HG03469 (cell line): Measurements from ENCODE around the gene PUS7.
"Not testable (repeated sequence)": the region's sequence is repeated elsewhere in the genome, so short reads cannot be mapped to it uniquely, and the experiment has no call there.

Source experiments
- ATAC-seq: cut with Tn5 transposase; IDR thresholded peaks from one replicate; pipeline ENCODE4 v1.9.1; 2021; ENCODE audit warnings: mild to moderate bottlenecking, moderate library complexity, moderate number of reproducible peaks; ENCODE audit not compliant: unreplicated experiment

Gene PUS7

GRCh38 chr7:105450177-105450861 is 71.8 kb downstream of the PUS7 start:
- no peak for ATAC-seq

DNA sequence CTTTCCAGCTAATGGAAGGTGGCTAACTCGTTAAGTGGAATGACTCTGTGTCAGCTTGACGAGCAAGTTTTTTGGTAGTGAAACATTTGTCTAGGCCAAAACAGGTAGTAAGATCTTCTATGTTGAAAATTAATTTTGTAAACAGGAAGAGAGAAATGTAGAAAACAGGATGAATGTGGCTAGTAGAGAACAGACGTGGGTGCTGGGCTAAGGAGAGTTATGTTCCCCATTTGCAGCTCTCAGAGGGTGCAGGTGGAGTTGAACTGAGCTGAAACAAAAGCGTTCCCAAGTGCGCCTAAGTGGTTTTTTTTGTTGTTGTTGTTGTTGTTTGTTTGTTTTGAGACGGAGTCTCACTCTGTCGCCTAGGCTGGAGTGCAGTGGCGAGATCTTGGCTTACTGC is 73.9 kb downstream of the PUS7 start:
- no peak for ATAC-seq

- no peak for ATAC-seq
These were observed 77.6 kb downstream of the PUS7 start for GRCh38 chr7:105444342-105444987.

DNA sequence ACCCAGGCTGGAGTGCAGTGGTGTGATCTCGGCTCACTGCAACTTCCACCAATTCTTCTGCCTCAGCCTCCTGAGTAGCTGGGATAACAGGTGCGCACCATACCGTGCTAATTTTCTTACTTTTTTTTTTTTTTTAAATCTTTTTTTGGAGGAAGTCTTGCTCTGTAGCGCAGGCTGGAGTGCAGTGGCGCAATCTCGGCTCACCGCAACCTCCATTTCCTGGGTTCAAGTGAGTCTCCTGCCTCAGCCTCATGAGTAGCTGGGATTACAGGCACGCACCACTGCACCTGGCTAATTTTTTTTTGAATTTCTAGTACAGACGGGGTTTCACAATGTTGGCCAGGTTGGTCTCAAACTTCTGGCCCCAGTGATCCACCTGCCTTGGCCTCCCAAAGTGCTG is 79.9 kb downstream of the PUS7 start:
- ATAC-seq, result not testable (repeated sequence)

GRCh38 chr7:105439174-105439893 is 82.7 kb downstream of the PUS7 start:
- no peak for ATAC-seq

- ATAC-seq, result no peak
These were observed 83.3 kb downstream of the PUS7 start for GRCh38 chr7:105438847-105439173.

- ATAC-seq, result no peak
These were observed 83.8 kb downstream of the PUS7 start for GRCh38 chr7:105438254-105438653.

GRCh38 chr7:105437356-105437755 is 84.7 kb downstream of the PUS7 start:
- not testable (repeated sequence) for ATAC-seq

- ATAC-seq, result no peak
These were observed 92.1 kb downstream of the PUS7 start for GRCh38 chr7:105429746-105430612.

DNA sequence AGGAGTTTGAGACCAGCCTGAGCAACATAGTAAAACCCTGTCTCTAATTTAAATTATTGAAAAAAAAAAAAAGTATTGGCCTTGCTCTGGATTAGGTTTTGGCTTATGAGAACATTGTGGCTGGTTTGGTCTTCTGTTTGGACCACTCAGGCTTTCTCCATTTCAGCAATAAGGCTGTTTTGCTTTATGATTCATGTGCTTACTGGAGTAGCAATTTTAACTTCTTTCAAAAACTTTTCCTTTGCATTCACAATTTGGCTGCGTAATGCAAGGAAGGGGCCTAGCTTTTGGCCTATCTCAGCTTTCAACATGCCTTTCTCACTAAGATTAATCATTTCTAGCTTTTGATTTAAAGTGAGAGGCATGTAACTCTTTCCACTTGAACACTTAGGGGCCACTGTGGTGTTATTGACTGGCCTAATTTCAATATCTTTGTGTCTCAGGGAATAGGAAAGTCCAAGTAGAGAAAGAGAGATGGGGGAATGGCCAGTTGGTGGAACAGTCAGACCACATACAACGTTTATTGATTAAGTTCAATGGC is 95.4 kb downstream of the PUS7 start:
- no peak for ATAC-seq

DNA sequence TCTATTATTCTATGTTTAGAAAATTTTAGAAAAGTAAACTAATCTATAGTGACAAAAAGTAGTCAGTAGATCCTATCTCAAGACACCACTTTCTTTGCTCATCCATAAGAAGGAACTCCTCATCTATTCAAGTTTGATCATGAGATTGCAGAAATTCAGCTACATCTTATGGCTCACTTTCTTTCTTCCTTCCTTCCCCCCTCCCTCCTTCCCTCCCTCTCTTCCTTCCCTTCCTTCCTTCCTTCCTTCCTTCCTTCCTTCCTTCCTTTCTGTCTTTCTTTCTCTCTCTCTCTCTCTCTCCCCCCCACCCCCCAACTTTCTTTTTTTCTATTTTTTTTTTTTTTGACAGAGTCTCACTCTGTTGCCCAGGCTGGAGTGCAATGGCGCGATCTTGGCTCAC is 98.1 kb downstream of the PUS7 start:
- no peak for ATAC-seq

DNA sequence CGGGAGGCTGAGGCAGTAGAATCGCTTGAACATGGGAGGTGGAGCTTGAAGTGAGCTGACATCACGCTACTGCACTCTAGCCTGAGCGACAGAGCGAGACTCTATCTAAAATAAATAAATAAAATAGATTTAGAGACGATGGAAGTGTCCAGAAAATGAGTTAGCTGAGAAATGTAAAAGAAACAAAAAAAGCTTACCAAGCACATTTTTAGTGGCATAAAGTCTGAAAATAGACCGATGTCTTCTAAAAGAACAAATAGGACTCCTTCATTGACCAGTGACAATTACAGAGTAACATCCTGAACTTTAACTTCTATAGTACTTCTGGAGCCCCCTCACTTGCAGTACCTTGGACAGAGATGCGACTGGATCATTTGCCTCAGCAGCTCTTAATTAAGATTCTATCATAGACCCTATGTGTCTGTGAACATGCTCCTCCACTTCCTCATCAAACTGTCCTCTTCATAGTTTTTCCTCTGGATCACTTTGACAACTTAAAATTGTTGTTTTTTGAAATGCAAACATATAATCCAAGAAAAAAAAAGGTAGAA is 108.1 kb downstream of the PUS7 start:
- ATAC-seq, result no peak

GRCh38 chr7:105410774-105411173 is 111.3 kb downstream of the PUS7 start:
- ATAC-seq, result not testable (repeated sequence)

GRCh38 chr7:105409775-105410174 is 112.3 kb downstream of the PUS7 start:
- not testable (repeated sequence) for ATAC-seq

- ATAC-seq, result no peak
These were observed 113.2 kb downstream of the PUS7 start for GRCh38 chr7:105408791-105409410.
